Stimulated activated CD8-positive, alpha-beta memory T cell treated with anti-CD3 and anti-CD28 coated beads, Interleukin-12 subunit alpha, Interleukin-12 subunit beta, amount 100 ng/mL, for 24 hours (primary cell): Measurements from ENCODE around the gene DCN.

Experiments
- DNase-seq: peaks from one replicate; pipeline ENCODE4 v3.0.0-alpha.2; 2020; ENCODE audit errors: extremely low read depth

DCN gene

DNA sequence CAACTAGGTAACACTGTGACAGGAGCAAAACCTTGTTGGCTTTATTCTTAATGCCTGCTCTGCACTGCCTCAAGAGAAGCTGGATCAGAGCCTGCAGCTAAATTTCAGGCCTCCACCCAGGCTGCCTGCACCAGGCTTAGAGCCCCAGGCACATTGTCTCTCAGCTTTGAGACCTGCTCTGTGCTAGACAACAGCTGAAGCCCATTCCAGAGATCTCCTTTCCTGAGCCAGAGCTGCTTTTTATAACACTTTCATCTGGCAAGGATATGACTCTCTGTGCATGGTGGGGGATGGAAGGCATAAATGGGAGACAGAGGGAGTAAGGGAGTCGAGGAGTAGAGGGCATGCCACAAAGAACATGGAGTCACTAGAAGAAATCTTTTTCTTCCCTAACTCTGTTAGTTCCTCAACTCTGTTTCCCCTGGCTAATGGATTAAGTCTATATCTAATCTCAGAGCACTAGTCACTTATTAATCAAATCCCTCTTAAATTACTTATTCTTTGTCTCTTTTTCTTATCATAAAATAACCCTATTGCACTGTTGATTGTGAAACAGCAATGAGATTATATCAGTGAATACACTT lies 44.2 kb downstream of the DCN start:
- no peak for DNase-seq

DNA sequence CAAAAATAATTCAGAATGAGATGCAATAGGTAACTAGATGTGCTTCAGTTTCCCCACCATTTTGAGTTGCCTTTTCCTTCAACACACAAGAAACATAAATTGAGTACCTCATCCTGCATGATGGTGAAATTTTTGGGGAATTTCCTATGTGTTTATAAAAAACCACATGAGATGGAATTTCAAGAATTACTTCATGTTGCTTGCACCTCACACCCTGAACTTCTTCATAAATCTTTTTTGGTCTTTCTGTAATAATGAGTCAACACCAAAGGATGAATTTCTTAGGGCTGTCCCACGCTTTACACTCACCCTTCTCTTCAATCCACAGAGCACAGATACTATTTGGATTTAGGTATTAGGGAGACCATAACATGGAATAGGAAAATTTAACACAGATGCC lies 48.7 kb downstream of the DCN start:
- no peak for DNase-seq

- DNase-seq = no peak
Observed at GRCh38 chr12:91129662-91130362, 52.8 kb downstream of the DCN start.

- no peak for DNase-seq
Observed at GRCh38 chr12:91127751-91128150, 54.9 kb downstream of the DCN start.

DNA sequence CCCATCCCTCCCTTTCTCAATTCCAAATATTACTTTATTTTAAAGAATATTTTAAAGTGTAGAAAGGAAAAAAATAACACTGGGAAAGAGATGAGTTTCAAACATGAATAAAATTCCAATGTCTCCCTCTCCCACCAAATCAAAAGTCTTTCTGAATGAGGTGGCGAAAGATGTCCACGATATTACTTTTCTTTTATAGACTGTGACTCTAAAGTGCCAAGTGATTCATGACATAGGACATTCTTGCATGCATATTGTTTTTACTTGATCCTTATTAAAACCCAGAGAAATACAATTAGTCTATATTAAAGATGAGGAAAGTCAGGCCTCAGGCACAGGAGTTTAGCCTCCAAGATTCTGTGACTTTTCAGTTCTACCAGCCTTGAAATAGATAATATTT lies 55.3 kb downstream of the DCN start:
- DNase-seq = no peak

DNA sequence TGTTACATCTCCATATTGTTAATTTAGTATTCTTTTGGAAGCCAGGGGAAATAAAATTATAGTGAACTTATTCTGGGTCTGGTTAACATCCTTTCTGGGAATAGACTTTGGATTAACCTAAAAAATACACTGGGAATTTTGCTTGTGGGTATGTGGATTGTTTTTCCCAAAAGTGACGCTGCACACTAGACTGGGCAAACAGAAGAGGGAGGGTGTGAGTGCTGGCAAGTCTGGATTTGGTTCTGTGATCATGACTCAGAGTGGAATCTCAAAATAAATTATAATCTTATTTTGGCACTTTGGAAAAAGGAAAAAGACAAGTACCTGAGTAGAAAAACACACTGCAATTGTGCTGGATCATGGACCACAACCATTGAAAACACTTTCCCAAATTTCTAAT lies 56.1 kb downstream of the DCN start:
- DNase-seq = no peak

GRCh38 chr12:91123236-91123916 lies 59.2 kb downstream of the DCN start:
- DNase-seq = no peak

DNA sequence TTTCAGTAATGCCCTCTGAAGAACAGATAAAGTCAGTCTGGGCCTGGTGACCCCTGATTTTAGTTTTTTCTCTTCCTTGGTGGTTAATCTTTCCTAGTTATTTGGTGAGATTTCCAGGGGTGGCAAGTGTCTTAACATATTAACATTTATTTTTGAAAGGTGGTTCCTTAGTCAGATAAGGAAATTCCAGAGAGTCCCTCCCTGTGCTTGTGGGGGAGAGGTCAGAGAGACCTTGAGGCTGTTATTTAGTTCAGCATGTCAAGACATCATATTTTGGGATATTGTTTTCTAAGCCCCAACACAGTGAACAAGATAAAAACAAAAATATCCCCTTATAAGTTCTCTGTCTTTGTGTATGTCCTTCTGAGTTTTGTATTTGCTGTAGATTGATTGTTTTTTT lies 61.8 kb downstream of the DCN start:
- DNase-seq = no peak

GRCh38 chr12:91119089-91119488 lies 63.5 kb downstream of the DCN start:
- no peak for DNase-seq

DNA sequence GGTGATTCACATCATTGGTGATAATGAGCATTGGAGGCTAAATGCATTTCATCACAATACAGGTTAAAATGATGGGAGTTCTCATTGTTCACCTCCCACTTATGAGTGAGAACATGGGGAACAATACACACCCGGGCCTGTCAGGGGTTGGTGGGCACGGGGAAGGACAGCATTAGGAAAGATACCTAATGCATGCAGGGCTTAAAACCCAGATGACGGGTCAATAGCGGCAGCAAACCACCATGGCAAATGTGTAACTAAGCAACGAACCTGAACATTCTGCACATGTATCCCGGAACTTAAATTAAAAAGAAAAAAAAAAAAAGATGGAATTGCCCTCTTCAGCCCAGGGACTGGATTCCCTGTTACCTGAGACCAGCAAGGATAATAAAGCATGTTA lies 69.0 kb downstream of the DCN start:
- DNase-seq = no peak

- no peak for DNase-seq
Observed at GRCh38 chr12:91111366-91112325, 71.0 kb downstream of the DCN start, which contains the start of gene LUM. Gene LUM, minus strand, starts transcription at chr12:91111494. Its CDS starts 2,515 bp downstream, at chr12:91108979.

DNA sequence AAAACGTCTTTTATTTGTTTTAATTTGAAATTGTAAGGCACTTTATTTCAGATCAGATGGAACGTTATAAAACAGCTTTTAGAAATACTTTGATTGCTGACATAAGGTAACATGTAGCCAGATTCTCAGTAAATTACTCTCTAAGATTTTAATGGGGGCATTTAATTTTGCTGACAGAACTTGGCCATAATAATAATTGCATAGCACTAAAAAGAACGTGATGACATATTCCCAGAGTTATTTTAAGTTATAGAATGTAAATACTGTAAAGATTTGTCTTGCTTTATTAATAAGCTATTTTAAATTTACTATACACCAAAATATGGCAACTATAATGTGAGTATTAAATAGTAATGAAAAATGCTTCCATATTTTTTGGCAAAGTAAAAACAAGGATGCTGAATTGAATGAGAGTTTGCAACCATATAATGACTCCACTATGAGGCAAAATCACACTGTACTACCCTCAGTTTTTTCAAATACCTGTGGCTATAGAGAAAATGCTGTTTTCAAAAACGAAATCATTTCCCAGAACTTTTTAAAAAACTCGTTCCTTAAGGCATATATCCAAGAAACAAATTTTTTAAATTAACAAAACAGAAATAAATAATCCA lies 72.2 kb downstream of the DCN start:
- DNase-seq = no peak

DNA sequence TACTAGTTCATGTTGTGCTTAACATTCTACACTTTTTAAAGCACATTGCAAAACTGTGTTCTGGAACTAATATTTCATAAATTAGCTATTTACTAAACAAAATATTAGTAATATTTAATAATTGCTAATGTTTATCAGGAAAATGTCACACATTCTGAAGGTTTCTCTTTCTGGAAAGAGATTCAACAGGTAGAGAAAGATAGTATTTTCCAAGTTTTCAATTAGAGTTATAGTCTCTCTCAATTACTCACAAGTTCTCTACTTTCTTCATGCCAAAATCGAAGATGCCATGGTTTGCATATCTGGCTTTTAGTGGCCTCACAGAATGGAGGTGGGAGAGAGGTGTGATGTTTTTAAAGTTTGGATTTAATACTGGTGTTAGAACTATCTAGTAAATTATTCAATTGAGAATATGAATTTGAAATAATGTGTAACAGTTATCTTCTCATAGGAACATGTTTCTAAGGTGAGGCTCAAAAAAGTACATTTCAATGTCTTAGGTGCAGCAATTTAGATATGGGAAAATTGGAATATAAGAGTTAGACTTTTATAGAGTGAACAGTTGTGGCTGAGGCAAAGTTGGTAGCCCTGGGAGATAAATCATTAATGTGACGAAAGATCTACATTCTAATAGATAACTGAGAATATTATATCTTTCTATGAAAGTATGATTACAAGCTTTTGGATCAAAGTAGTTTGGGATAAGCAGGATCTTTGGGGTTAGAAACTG lies 72.9 kb downstream of the DCN start:
- DNase-seq = no peak

- DNase-seq = no peak
Observed at GRCh38 chr12:91109148-91109564, 73.5 kb downstream of the DCN start.

- no peak for DNase-seq
Observed at GRCh38 chr12:91108196-91108755, 74.3 kb downstream of the DCN start.

DNA sequence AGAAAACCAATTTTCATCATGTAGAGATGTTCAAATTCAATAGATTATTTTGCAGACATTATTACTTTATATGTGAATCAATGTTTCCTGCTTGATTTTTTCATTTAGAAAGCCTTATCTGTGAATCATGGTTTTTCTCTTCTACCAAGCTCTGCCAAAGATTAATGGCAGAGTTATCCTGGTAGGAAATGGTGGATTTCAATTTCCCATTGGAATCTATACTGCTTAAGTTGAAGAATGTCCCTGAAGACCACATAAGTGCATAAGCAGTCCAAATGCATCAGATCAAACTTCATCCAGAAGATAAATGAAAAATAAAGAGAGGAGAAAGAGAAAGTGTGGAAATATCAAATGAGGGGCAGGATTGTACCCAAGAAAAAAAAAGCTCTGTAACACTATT lies 76.3 kb downstream of the DCN start:
- no peak for DNase-seq

GRCh38 chr12:91105807-91106206 lies 76.8 kb downstream of the DCN start:
- DNase-seq = no peak

DNA sequence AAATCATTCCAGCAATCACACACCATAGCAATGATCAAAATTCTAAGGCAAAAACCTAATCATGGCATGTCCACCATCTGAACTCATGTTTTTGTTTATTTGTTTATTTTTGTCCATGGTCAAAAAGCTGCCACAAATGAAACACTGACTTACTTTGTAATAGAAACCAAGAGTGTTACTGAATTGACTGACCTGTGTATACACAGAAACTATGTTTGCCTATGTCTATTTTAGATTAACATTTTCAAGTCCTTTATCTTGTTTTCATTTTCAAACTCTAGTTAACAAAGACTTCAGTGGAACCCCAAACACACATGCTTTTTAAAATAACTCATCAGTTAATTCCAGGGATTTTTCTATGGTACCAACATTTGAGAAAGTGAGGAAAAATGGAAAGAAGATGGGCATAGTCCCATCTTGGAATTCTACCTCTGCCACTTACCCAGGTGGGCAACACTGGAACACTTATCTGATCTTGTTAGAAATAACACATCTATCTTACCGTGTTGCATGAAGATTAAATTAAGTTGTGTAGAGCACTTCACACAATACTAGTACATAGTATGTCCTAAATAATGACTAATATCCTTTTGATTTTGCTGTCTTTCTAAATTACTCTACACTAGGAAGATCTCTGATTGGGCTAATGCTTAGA lies 77.7 kb downstream of the DCN start:
- no peak for DNase-seq

- no peak for DNase-seq
Observed at GRCh38 chr12:91103624-91104023, 79.0 kb downstream of the DCN start.

DNA sequence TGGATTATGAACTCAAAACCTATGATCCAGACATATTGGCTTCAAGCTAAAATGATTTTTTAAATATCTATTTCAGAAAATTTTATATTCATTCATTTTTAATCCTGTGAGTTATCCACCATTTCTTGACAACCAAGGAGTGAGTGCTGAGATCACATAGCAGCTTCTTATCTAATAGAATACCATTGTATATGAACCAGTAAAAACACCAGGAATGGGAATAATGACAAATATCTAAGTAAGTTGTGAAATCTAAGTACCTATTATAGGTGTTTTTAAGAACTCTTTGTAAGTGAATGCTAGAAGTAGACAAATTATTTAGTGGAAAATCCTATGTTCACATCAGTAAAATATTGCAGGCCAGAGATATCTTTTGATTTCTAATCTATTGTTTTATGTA lies 79.5 kb downstream of the DCN start:
- no peak for DNase-seq
